ENCODE results near the gene MRPL9. TPM values are rescaled to one million over a fixed set of nuclear protein-coding genes. Genes with fewer than 3 reads are reported as not detected.

Gene MRPL9
- total RNA-seq, 1 donor from 2014 or later, result 166 TPM

GRCh38 chr1:151729966-151730291 is 33.4 kb downstream of the MRPL9 start:
- DNase-seq (ENCODE audit: low read depth), result no peak
- no peak overlapping the region for H3K4me3 ChIP-seq (ENCODE audit: low read depth, low read length)
- TF ChIP-seq CTCF (conservative IDR thresholded peaks at IDR 0.05; ENCODE audit: low read depth, low read length), result no peak

DNA sequence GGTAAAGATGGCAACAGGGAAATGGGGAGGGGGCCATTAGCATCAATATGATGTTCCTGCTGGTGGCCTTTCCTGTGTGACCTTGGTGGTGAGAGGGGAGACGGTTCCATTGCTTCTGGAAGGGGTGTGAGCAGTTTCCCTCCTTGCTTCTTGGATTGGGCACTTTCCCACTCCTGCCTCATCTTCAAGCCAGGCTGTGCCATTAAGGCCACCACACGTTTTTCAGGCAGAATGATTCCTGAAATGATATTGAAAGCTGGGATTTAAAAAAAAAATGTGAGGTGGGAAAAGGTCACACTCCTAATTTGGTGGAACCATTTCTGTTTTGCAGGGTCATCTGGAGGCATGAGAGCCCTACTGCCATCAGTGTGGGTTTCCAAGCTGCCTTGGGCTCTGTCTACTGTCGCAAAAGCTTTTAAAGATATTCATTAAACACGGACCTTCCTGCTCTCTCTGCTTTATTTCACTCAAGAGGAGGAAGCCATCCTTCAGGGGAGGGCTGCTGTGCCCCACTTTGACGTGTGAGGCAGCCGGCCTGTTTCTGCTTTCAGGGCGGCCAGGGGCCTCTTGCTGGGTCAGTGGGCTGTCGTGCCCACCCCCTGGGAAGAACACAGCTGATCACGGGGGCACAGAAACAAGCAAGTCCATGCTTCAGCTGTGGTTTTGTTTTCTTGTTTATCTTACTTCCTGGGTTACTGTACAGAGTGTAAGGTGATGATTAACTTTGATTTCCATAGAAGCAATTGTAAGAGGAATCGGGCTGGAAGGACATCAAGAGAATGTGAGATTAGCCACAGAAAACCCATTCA is 33.9 kb downstream of the MRPL9 start:
- no peak overlapping the region for H3K4me3 ChIP-seq (ENCODE audit: low read depth, low read length)
- TF ChIP-seq CTCF (conservative IDR thresholded peaks at IDR 0.05; ENCODE audit: low read depth, low read length), result no peak
- peak; percentile 22 for DNase-seq (ENCODE audit: low read depth)

DNA sequence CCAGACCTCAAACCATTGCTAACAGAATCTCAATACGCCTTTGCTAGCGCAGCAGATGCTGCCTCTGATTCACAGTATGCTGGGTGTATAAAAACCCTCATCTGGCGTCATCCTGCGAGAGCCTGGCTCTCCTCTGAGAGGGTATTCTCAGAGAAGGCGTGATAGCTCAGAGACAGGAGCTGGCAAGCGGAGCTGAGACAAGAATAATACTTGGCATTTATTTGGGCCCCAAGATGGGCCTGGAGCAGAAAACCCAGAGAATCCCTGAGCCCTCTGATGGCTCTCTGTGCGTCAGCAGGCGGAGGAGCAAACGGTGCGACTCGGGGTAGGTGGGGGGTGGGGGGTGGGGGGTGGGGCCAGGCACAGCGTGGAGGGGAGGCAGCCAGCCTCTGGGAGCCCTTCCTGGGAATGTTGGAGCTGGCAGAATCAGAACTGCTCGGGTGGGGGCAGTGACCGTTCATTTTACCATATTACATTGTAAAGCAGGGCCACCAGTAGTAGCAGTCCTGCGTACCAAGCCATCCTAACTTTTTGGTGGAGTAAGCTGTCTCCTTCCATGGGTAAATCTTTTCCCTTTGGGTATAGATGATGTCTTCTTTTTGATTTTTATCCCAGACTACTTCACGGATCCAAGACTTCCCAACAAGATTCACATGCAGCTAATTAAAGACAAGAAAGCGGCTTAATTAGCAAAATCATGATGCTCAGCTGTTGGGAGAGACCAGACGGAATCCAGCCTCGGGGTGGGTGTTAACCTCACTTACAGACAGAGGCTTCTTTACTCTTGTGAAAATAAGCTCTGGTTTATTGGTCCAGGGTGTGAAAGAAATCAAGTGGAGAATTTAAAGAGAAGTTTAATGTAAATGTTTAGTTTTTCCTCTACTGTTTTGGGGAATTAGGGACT is 34.9 kb downstream of the MRPL9 start:
- H3K4me3 ChIP-seq (ENCODE audit: low read depth, low read length), result no peak overlapping the region
- DNase-seq (ENCODE audit: low read depth), result no peak
- no peak for TF ChIP-seq CTCF (conservative IDR thresholded peaks at IDR 0.05; ENCODE audit: low read depth, low read length)

DNA sequence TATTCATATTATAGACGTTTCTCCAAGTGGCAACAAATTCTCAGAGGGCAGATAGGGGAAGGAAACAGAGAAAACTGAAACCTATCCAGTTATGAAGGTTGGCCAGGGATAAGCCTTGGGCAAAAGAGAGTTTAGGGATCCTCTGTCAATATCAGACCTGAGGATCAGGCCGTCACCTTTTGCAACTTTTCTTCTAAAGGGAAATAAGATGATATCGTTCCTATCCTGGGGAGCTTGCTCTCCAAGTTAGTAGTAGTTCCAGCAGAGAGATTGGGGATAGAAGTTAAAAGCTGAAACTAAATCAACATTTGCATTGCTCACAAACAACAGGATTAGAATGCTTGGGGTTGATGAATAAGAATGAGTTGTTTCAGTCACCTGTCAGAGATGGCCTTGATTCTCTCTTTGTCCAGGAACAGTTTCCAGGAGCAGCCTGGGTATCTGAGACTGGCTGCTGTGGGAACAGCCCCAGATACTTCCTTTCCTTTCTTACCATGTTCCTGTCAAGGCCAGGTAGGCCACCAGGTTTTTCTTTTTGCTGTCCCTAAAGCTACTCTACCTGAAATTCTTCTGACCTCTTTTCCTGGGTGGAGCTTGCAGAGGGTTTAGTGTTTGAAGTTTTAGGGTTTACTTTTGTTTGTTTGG is 39.4 kb downstream of the MRPL9 start:
- no peak for TF ChIP-seq CTCF (conservative IDR thresholded peaks at IDR 0.05; ENCODE audit: low read depth, low read length)
- DNase-seq (ENCODE audit: low read depth), result no peak
- no peak overlapping the region for H3K4me3 ChIP-seq (ENCODE audit: low read depth, low read length)

GRCh38 chr1:151721788-151722510 is 41.3 kb downstream of the MRPL9 start:
- TF ChIP-seq CTCF (conservative IDR thresholded peaks at IDR 0.05; ENCODE audit: low read depth, low read length), result no peak
- no peak for DNase-seq (ENCODE audit: low read depth)
- H3K4me3 ChIP-seq (ENCODE audit: low read depth, low read length), result peak overlapping the region; percentile 49

DNA sequence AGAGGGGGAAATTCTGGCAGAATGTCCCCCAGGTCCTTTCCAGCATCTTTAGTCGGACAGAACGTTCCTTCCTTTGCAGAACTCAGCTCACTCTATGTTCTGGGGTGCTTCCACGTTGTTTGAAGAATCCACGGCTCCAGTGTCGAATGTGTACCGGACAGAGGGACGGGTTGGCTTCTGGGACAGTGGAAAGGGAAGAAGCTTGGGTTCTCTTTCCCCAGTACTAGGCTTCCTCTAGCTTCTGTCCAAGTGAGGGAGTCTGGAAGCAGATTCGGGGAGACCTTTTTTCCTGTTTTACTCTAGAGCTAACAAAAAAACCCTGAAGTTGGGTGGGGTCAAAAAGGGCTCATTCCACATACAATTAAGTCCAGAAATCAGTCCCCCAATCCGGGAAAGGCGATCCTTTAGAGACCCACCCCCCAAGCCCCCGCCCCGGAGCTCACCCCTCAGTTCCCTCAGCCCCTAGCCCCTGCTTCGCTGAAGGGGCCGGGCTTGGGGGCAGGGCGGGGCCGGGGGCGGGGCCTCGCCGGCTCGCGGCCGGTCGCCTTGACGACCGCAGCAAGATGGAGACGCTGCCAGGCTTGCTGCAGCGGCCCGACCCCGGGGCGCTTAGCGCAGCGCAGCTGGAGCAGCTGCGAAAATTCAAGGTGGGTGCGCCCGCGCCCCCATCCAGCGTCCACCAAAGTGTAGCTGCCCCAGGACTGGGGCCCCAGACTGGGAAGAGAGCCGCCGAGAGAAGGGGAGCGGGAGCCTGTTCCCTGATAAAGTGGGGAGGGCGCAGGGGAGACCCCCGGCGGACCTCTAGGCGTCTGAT is 42.1 kb downstream of the MRPL9 start, which contains the start of gene RIIAD1:
TSS of gene RIIAD1 (plus strand) at position 549 of the 814 bp plus-strand sequence. CDS start at position 564, 15 bp downstream.
- TF ChIP-seq CTCF (conservative IDR thresholded peaks at IDR 0.05; ENCODE audit: low read depth, low read length), result peak; percentile 14
- no peak for DNase-seq (ENCODE audit: low read depth)
- peak within 1 kb of the TSS; percentile 49 for H3K4me3 ChIP-seq (ENCODE audit: low read depth, low read length)

All from epithelial cell of proximal tubule (primary cell).